Measurements from ENCODE around the gene U2SURP.

U2SURP gene

GRCh38 chr3:143001369-143002082, at the start of gene U2SURP:
TSS of gene U2SURP (plus strand) at chr3:143001570. CDS start at chr3:143001629, 59 bp downstream.
- peak within 1 kb of the TSS; percentile 77 for H3K4me3 ChIP-seq (ENCODE audit: low read depth, low read length)
- DNase-seq (ENCODE audit: low read depth), result peak; percentile 91
- TF ChIP-seq, protein P1, sequence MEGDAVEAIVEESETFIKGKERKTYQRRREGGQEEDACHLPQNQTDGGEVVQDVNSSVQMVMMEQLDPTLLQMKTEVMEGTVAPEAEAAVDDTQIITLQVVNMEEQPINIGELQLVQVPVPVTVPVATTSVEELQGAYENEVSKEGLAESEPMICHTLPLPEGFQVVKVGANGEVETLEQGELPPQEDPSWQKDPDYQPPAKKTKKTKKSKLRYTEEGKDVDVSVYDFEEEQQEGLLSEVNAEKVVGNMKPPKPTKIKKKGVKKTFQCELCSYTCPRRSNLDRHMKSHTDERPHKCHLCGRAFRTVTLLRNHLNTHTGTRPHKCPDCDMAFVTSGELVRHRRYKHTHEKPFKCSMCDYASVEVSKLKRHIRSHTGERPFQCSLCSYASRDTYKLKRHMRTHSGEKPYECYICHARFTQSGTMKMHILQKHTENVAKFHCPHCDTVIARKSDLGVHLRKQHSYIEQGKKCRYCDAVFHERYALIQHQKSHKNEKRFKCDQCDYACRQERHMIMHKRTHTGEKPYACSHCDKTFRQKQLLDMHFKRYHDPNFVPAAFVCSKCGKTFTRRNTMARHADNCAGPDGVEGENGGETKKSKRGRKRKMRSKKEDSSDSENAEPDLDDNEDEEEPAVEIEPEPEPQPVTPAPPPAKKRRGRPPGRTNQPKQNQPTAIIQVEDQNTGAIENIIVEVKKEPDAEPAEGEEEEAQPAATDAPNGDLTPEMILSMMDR (IDR thresholded peaks at IDR 0.05; ENCODE audit: low read depth, low read length, missing control alignments), result no peak

DNA sequence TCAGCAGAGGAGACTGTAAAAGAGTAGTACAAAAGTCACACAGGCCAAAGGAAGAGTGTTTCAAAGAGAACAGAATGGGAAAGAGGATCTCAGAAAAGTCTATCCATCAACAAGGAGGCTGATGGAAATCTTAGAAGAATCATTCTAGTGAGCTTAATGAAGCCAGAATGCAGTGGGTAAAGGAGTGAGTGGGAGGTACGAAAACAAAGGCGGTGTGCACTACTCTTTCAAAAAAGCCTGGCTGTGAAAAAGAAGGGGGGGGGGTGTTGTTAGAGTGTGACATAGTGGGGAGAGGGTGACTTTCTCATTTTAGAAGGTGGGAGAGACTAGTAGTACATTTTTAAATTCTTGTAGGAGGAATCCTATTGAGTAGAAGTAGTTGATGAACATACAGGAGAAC, 49.6 kb upstream of the U2SURP start:
- TF ChIP-seq, protein P1 (IDR thresholded peaks at IDR 0.05; ENCODE audit: low read depth, low read length, missing control alignments), result no peak
- no peak for DNase-seq (ENCODE audit: low read depth)
- no peak overlapping the region for H3K4me3 ChIP-seq (ENCODE audit: low read depth, low read length)

GRCh38 chr3:142952272-142953193, 48.8 kb upstream of the U2SURP start:
- no peak for DNase-seq (ENCODE audit: low read depth)
- TF ChIP-seq, protein P1 (IDR thresholded peaks at IDR 0.05; ENCODE audit: low read depth, low read length, missing control alignments), result no peak
- H3K4me3 ChIP-seq (ENCODE audit: low read depth, low read length), result no peak overlapping the region

DNA sequence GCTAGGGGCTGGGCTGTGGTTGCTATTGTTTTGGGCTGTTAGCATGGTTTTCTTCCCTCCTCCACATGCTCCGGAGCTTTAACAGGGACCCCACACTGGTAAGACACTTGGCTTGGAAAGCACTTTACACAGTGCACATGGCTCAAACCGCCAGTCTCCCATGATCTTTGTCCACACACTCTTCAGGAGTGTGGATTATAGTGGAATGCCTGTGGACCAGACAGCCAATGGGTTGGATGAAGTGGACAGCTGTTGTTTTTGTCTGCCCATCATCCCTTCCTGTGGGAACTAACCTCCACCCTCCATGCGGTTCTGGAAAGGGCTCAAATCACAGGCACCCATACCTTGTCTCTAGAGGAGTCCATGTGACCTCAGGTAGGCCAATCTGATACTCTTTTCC, 47.9 kb upstream of the U2SURP start:
- TF ChIP-seq, protein P1 (IDR thresholded peaks at IDR 0.05; ENCODE audit: low read depth, low read length, missing control alignments), result no peak
- no peak for DNase-seq (ENCODE audit: low read depth)
- H3K4me3 ChIP-seq (ENCODE audit: low read depth, low read length), result no peak overlapping the region

DNA sequence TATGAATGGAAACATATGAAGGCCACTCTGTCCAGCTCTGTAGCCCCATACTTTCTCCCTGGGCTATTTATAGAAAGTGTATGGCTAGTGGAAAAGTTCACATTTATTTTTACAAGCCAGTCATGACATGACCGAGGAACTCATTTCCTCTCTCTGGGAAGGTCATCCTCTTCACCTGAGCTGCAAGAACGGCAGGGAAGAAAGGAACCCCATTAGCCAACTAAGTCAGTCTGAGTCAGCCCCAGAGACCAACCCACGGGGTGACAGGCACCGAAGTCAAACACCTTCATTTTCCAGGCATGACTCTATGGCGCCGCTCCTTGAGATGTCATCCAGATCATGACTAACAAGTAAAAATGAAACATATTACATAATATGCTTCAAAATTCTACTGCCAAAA, 42.7 kb upstream of the U2SURP start:
- no peak overlapping the region for H3K4me3 ChIP-seq (ENCODE audit: low read depth, low read length)
- no peak for DNase-seq (ENCODE audit: low read depth)
- TF ChIP-seq, protein P1 (IDR thresholded peaks at IDR 0.05; ENCODE audit: low read depth, low read length, missing control alignments), result no peak

DNA sequence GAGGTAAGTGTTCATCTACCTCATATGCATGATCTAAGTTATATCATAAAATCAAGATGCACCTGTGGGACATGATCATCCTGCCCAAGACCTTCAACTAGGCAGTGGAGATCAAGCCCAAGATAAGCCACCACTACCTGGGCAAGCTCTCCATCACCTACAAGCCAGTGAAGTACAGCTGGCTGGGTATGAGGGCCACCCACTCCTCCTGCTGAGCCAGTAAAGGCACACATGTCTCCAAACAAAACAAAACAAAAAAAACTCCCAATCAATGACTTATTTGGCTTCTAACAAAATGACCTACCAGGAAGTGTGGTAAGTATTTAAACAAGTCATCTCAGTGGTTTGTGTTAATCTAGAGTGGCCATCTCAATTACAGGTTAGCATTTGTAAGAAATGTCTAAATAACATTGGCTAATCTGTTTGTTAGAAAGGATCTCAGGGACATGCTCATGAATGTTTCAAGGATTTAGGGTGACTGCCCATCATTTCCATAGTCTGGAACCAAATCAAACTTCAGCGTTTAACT, 41.0 kb upstream of the U2SURP start:
- no peak overlapping the region for H3K4me3 ChIP-seq (ENCODE audit: low read depth, low read length)
- DNase-seq (ENCODE audit: low read depth), result no peak
- TF ChIP-seq, protein P1 (IDR thresholded peaks at IDR 0.05; ENCODE audit: low read depth, low read length, missing control alignments), result no peak

Data from GM12864 (cell line).